COR-L47 (cell line): ENCODE measurements around the gene LTBP1.
"Not testable (repeated sequence)": the region's sequence is repeated elsewhere in the genome, so short reads cannot be mapped to it uniquely, and the experiment has no call there.

Experiments
- DNase-seq: peaks from one replicate; lab custom pipeline; 2025; lab: John Stamatoyannopoulos, UW

LTBP1 gene

GRCh38 chr2:33229646-33230045, 282.9 kb downstream of the LTBP1 start:
- no peak for DNase-seq

- peak; percentile 22 for DNase-seq
Observed at GRCh38 chr2:33230195-33230594, 283.4 kb downstream of the LTBP1 start.

GRCh38 chr2:33230842-33231241, 284.1 kb downstream of the LTBP1 start:
- DNase-seq, result no peak

- DNase-seq, result not testable (repeated sequence)
Observed at GRCh38 chr2:33235559-33235958, 288.8 kb downstream of the LTBP1 start.

- DNase-seq, result no peak
Observed at GRCh38 chr2:33236482-33237385, 290.0 kb downstream of the LTBP1 start.

GRCh38 chr2:33238111-33238510, 291.4 kb downstream of the LTBP1 start:
- DNase-seq, result no peak

GRCh38 chr2:33240178-33240577, 293.4 kb downstream of the LTBP1 start:
- DNase-seq, result no peak

GRCh38 chr2:33241072-33241471, 294.3 kb downstream of the LTBP1 start:
- DNase-seq, result no peak

- DNase-seq, result no peak
Observed at GRCh38 chr2:33241581-33241980, 294.8 kb downstream of the LTBP1 start.

- no peak for DNase-seq
Observed at GRCh38 chr2:33242845-33243244, 296.1 kb downstream of the LTBP1 start.

- DNase-seq, result no peak
Observed at GRCh38 chr2:33246432-33246831, 299.7 kb downstream of the LTBP1 start.

- no peak for DNase-seq
Observed at GRCh38 chr2:33247365-33247764, 300.6 kb downstream of the LTBP1 start.

- DNase-seq, result no peak
Observed at GRCh38 chr2:33250417-33251029, 303.8 kb downstream of the LTBP1 start.

- DNase-seq, result no peak
Observed at GRCh38 chr2:33256162-33256755, 309.5 kb downstream of the LTBP1 start.

GRCh38 chr2:33258387-33258786, 311.6 kb downstream of the LTBP1 start:
- no peak for DNase-seq

- DNase-seq, result no peak
Observed at GRCh38 chr2:33262097-33262496, 315.3 kb downstream of the LTBP1 start.

- no peak for DNase-seq
Observed at GRCh38 chr2:33264766-33265165, 318.0 kb downstream of the LTBP1 start.

GRCh38 chr2:33265584-33266338, 319.0 kb downstream of the LTBP1 start:
- DNase-seq, result no peak

GRCh38 chr2:33266467-33266866, 319.7 kb downstream of the LTBP1 start:
- no peak for DNase-seq

- no peak for DNase-seq
Observed at GRCh38 chr2:33267043-33267442, 320.3 kb downstream of the LTBP1 start.

- no peak for DNase-seq
Observed at GRCh38 chr2:33267756-33268155, 321.0 kb downstream of the LTBP1 start.

- DNase-seq, result no peak
Observed at GRCh38 chr2:33268246-33268831, 321.6 kb downstream of the LTBP1 start.
